HepG2 (cell line): ENCODE results near the gene DIAPH1. TPM values are rescaled to one million over a fixed set of nuclear protein-coding genes. Genes with fewer than 3 reads are reported as not detected.

Experiments used
- ATAC-seq: fragments of 200-7000 bp; cut with Tn5 transposase; 3 replicates; pipeline ENCODE4 v1.9.1; 2020; ENCODE audit warnings: mild to moderate bottlenecking, moderate library complexity
- BruUV-seq: library from RNA; stranded (reverse); fragments of 400-500 nt; replicated peaks from 2 replicates; lab custom pipeline; 2021; lab: Mats Ljungman, UMichigan
- CTCF ChIA-PET: fragments of 300-600 bp; formaldehyde crosslinking; extraction: SDS; loops from one replicate; lab custom pipeline; 2021; ENCODE audit warnings: low total read pairs, inconsistent platforms, low intra/inter-chr PET ratio; lab: Yijun Ruan, JAX
- POLR2A ChIA-PET: fragments of 350-600 bp; sonication (Branson Sonifier 250); formaldehyde crosslinking; loops from one replicate; lab custom pipeline; 2020; ENCODE audit warnings: antibody characterized with exemption, inconsistent platforms; lab: Yijun Ruan, JAX
- DNase-seq: peaks from one replicate; pipeline ENCODE4 v3.0.0-alpha.2; 2015; ENCODE audit warnings: low spot score
- FAIRE-seq: peaks from 3 replicates; lab custom pipeline; 2011; peaks lifted over from hg19 to GRCh38; lab: Jason Lieb, UNC
- H2AFZ ChIP-seq: one replicate; pipeline ENCODE4 v1.6.1; 2011; ENCODE audit warnings: low read length, inconsistent platforms
- H3K27ac ChIP-seq: fragments of 300-600 bp; 3 replicates; pipeline ENCODE4 v1.8.0; 2011; ENCODE audit warnings: mixed run types, mild to moderate bottlenecking, mixed read lengths, low read length, inconsistent platforms; ENCODE audit not compliant: insufficient read depth; ENCODE audit errors: extremely low read length
- H3K27me3 ChIP-seq, 2 experiments: fragments of 200-600 bp in 1 of 2; 2 replicates in 1 of 2; 3 replicates in 1 of 2; pipeline versions ENCODE4 v1.6.0 to v1.8.0; 2011; ENCODE audit warnings: low read length in 2 of 2, mild to moderate bottlenecking in 2 of 2, moderate library complexity in 2 of 2, inconsistent platforms in 1 of 2; ENCODE audit not compliant: insufficient read depth in 2 of 2, control insufficient read depth in 1 of 2
- H3K36me3 ChIP-seq, 2 experiments: fragments of 200-600 bp in 1 of 2; replicated peaks in 1 of 2; 2 replicates in 1 of 2; 3 replicates in 1 of 2; pipeline versions ENCODE4 v1.5.1 to v1.8.0; 2011; ENCODE audit warnings: low read length in 2 of 2, inconsistent platforms in 1 of 2; ENCODE audit not compliant: insufficient read depth in 2 of 2, control insufficient read depth in 1 of 2
- H3K4me1 ChIP-seq: 2 replicates; pipeline ENCODE4 v1.5.1; 2012; ENCODE audit warnings: low read length, inconsistent platforms; ENCODE audit not compliant: insufficient read depth
- H3K4me2 ChIP-seq: 2 replicates; pipeline ENCODE4 v1.6.0; 2011; ENCODE audit warnings: low read depth, low read length, inconsistent platforms
- H3K4me3 ChIP-seq, 3 experiments: fragments of 200-600 bp in 1 of 3; sonication (generic), shearing (Covaris generic) in 1 of 3; replicated peaks in 1 of 3; 2 replicates each; pipeline ENCODE4 v1.5.1; 2011 to 2016; ENCODE audit warnings: low read length in 3 of 3, inconsistent platforms in 2 of 3, low read depth in 2 of 3, mild to moderate bottlenecking in 2 of 3, control low read depth in 1 of 3, mixed read lengths in 1 of 3; ENCODE audit not compliant: insufficient read depth in 1 of 3
- H3K79me2 ChIP-seq: one replicate; pipeline ENCODE4 v1.6.1; 2011; ENCODE audit warnings: low read length, inconsistent platforms; ENCODE audit not compliant: insufficient read depth
- H3K9ac ChIP-seq: 2 replicates; pipeline ENCODE4 v1.6.0; 2011; ENCODE audit warnings: mild to moderate bottlenecking, low read depth, low read length, inconsistent platforms; ENCODE audit not compliant: insufficient read depth
- H3K9me3 ChIP-seq: 2 replicates; pipeline ENCODE4 v1.5.1; 2012; ENCODE audit warnings: mild to moderate bottlenecking, low read length
- H4K20me1 ChIP-seq: 2 replicates; pipeline ENCODE4 v1.6.0; 2011; ENCODE audit warnings: inconsistent platforms, mild to moderate bottlenecking, low read length, moderate library complexity; ENCODE audit not compliant: insufficient read depth
- ARID4A ChIP-seq: sonication (generic); formaldehyde crosslinking; IDR thresholded peaks from 2 replicates; pipeline ENCODE4 v1.5.0; 2020; ENCODE audit warnings: mild to moderate bottlenecking, missing genetic modification reagents, borderline replicate concordance
- CBX2 ChIP-seq, 2 experiments: fragments of 200-600 bp in 1 of 2; sonication (generic); formaldehyde crosslinking in 1 of 2; IDR thresholded peaks; 2 replicates each; pipeline versions ENCODE4 v1.7.0 to v1.8.1; 2018 to 2022; ENCODE audit warnings: low read depth in 2 of 2, low read length in 1 of 2, mild to moderate bottlenecking in 1 of 2, missing genetic modification reagents in 1 of 2
- CHD4 ChIP-seq: fragments of 200-600 bp; sonication (generic); IDR thresholded peaks from 2 replicates; pipeline ENCODE4 v1.7.0; 2017; ENCODE audit warnings: mild to moderate bottlenecking, low read length, borderline replicate concordance
- ELF3 ChIP-seq: IDR thresholded peaks from 2 replicates; pipeline ENCODE4 v1.6.1; 2016; ENCODE audit warnings: missing genetic modification reagents, missing compliant biosample characterization
- FOSL2 ChIP-seq: sonication (generic); formaldehyde crosslinking; IDR thresholded peaks from 2 replicates; pipeline ENCODE4 v1.4.0; 2020; ENCODE audit warnings: missing genetic modification reagents
- NFE2L1 ChIP-seq: sonication (generic); formaldehyde crosslinking; IDR thresholded peaks from 2 replicates; pipeline ENCODE4 v1.4.0; 2020; ENCODE audit warnings: missing genetic modification reagents, mild to moderate bottlenecking, borderline replicate concordance
- SOX6 ChIP-seq, 2 experiments: fragments of 450-650 bp in 1 of 2; sonication (generic) in 1 of 2; formaldehyde crosslinking in 1 of 2; IDR thresholded peaks; 2 replicates each; pipeline versions ENCODE4 v1.4.0 to v1.6.1; 2017 to 2020; ENCODE audit warnings: antibody characterized with exemption in 1 of 2, mild to moderate bottlenecking in 1 of 2, missing genetic modification reagents in 1 of 2
- ZBTB4 ChIP-seq: sonication (generic); formaldehyde crosslinking; IDR thresholded peaks from 2 replicates; pipeline ENCODE4 v1.4.0; 2020; ENCODE audit warnings: missing genetic modification reagents, mild to moderate bottlenecking, borderline replicate concordance
- ZNF672 ChIP-seq: sonication (generic); formaldehyde crosslinking; IDR thresholded peaks from 2 replicates; pipeline ENCODE4 v1.8.1; 2022; ENCODE audit warnings: missing genetic modification reagents
- ZNF709 ChIP-seq: sonication (generic); formaldehyde crosslinking; IDR thresholded peaks from 2 replicates; pipeline ENCODE4 v1.5.0; 2020; ENCODE audit warnings: mild to moderate bottlenecking, missing genetic modification reagents
- ZNF891 ChIP-seq: sonication (generic); formaldehyde crosslinking; IDR thresholded peaks from 2 replicates; pipeline ENCODE4 v1.5.0; 2020; ENCODE audit warnings: mild to moderate bottlenecking, missing genetic modification reagents
- WGBS: methylation state at CpG from one replicate; pipeline ENCODE4 v1.1.6; 2017; ENCODE audit warnings: low lambda C conversion rate; 5-methylcytosine and 5-hydroxymethylcytosine counted together
- in situ Hi-C: cut with HindIII; loops from 2 replicates; pipeline ENCODE4 v1.10.0; 2017; ENCODE audit warnings: low pct_unique_long_range_greater_than_20kb; ENCODE audit not compliant: extremely low pct_ligation_motif_present
- intact Hi-C: fragments of 100-400 bp; cut with micrococcal nuclease; formaldehyde crosslinking; loops from one replicate; pipeline ENCODE4 v1.10.0; 2022; ENCODE audit not compliant: unreplicated experiment
- polyA plus RNA-seq, 8 experiments: library from polyadenylated mRNA; depleted of rRNA in 3 of 8; stranded (reverse) in 7 of 8; unstranded in 1 of 8; fragments of >200 nt; fragmentation: Illumina TruSeq in 4 of 8; extraction: Trizol in 4 of 8; gene quantifications; 2 replicates each; pipeline versions ENCODE4 v1.2.1 to v1.2.3, GENCODE V29; 2011 to 2016; ENCODE audit warnings: low read depth in 4 of 8, missing spikeins in 1 of 8, mixed read lengths in 1 of 8; ENCODE audit not compliant: insufficient read depth in 1 of 8
- total RNA-seq, 5 experiments: library from RNA; depleted of rRNA; stranded (reverse); fragments of >200 nt; fragmentation: Illumina TruSeq; extraction: Trizol; gene quantifications; 2 replicates each; pipeline ENCODE4 v1.2.3, GENCODE V29; 2016; ENCODE audit warnings: low read depth in 1 of 5

The DIAPH1 gene
- total and polyA plus RNA-seq, 2 of the 13 experiments (the other 11 are each of a cell fraction or from before 2014, with no cell fraction given): 25.1 to 33.9 TPM

GRCh38 chr5:141524604-141525597 lies 93.9 kb downstream of the DIAPH1 start:
- Histone ChIP-seq H3K4me3 (no peak overlapping the region), H4K20me1 (peaks cover 5% of the 10 kb centered on the region; the same call in 1 of the 2 replicates), H3K9ac (no peak overlapping the region), H3K9me3 (no peaks in the 10 kb centered on the region), H2AFZ (no peak overlapping the region), H3K36me3 (peaks cover 38 to 78% of the 10 kb centered on the region in 2 experiments), H3K4me1 (peaks cover 50% of the 10 kb centered on the region), H3K4me2 (no peak overlapping the region), H3K27me3 (no peaks in the 10 kb centered on the region), H3K79me2 (no peaks in the 10 kb centered on the region), H3K27ac (peak overlapping the region; percentile 34)
- ATAC-seq (peak; percentile 98), DNase-seq (peak; percentile 85), FAIRE-seq (peak; percentile 95)
- 51% methylated on average over 11 of the region's 12 CpGs for WGBS
- in situ Hi-C loops: loop anchor here (5.0 to 10.0 kb wide), 2 partner anchors 108 to 170 kb away; partner anchors contain the start of genes PCDHGA4, PCDHGB1, PCDHGB2 and PCDHGB7
- BruUV-seq: no TSS peak
- ChIA-PET POLR2A (interaction anchor here (0.6 to 0.7 kb wide), 2 partner anchors 204 to 497 kb away, joined by 3 read pairs; partner anchors contain the start of gene TAF7), CTCF (interaction anchor here (0.7 to 2.2 kb wide), 13 partner anchors 13 to 430 kb away, joined by 3 to 13 read pairs (median 5); partner anchors contain the start of genes PCDHB14, PCDHB2, PCDHGA1 and PCDHGA10)
- intact Hi-C loops: loop anchor here (1.0 to 10.0 kb wide), 3 partner anchors 108 to 303 kb away; partner anchors contain the start of genes PCDHB14, PCDHGA4, PCDHGB1 and PCDHGB2
- TF ChIP-seq ZNF672 (CRISPR knock-in tag): no peak
- TF ChIP-seq SOX6 (IDR thresholded peaks at IDR 0.05): no peak
- peak; percentile 52 for TF ChIP-seq SOX6 (CRISPR knock-in tag; IDR thresholded peaks at IDR 0.05)
- no peak for TF ChIP-seq CBX2 (IDR thresholded peaks at IDR 0.05; ENCODE audit: low read depth, low read length)
- no peak for TF ChIP-seq CBX2 (CRISPR knock-in tag; IDR thresholded peaks at IDR 0.05; ENCODE audit: low read depth)
- no peak for TF ChIP-seq ZBTB4 (CRISPR knock-in tag)
- TF ChIP-seq CHD4: no peak
- no peak for TF ChIP-seq ZNF709 (CRISPR knock-in tag)
- TF ChIP-seq ARID4A (CRISPR knock-in tag): peak; percentile 50; the same call in 1 of the 2 replicates
- no peak for TF ChIP-seq NFE2L1
- TF ChIP-seq ELF3: peak; percentile 77
- TF ChIP-seq FOSL2 (CRISPR knock-in tag): peak; percentile 51
- TF ChIP-seq ZNF891 (CRISPR knock-in tag): no peak
